IgD-negative memory B cell (primary cell): ENCODE measurements around the gene SLC18B1. TPM values are rescaled to one million over a fixed set of nuclear protein-coding genes. Genes with fewer than 3 reads are reported as not detected.
"Not testable (repeated sequence)": the region's sequence is repeated elsewhere in the genome, so short reads cannot be mapped to it uniquely, and the experiment has no call there.

Experiments used
- H3K27ac Mint-ChIP-seq, 3 donors: one replicate each; pipeline ENCODE4 v1.8.0; 2020 to 2022; ENCODE audit warnings: mild to moderate bottlenecking in 3 of 3, mixed read lengths in 3 of 3, moderate library complexity in 1 of 3
- H3K27me3 Mint-ChIP-seq: one replicate; pipeline ENCODE4 v1.8.0; 2021; ENCODE audit warnings: mixed read lengths
- H3K36me3 Mint-ChIP-seq: one replicate; pipeline ENCODE4 v1.8.0; 2020; ENCODE audit warnings: mild to moderate bottlenecking, mixed read lengths
- H3K4me1 Mint-ChIP-seq, 3 donors: one replicate each; pipeline ENCODE4 v1.8.0; 2020 to 2022; ENCODE audit warnings: mixed read lengths in 3 of 3, mild to moderate bottlenecking in 1 of 3
- H3K4me3 Mint-ChIP-seq, 4 donors: one replicate each; pipeline ENCODE4 v1.8.0; 2020 to 2022; ENCODE audit warnings: mild to moderate bottlenecking in 4 of 4, mixed read lengths in 4 of 4, moderate library complexity in 3 of 4
- H3K9me3 Mint-ChIP-seq, 3 donors: one replicate each; pipeline ENCODE4 v1.8.0; 2020 to 2021; ENCODE audit warnings: mixed read lengths in 3 of 3, mild to moderate bottlenecking in 1 of 3
- polyA plus RNA-seq: library from polyadenylated mRNA; unstranded; fragments of 300-500 nt; fragmentation: Illumina TruSeq; gene quantifications from one replicate; pipeline ENCODE4 v1.2.3, GENCODE V29; 2021

The SLC18B1 gene
- polyA plus RNA-seq, 1 donor from 2014 or later: 11.3 TPM

DNA sequence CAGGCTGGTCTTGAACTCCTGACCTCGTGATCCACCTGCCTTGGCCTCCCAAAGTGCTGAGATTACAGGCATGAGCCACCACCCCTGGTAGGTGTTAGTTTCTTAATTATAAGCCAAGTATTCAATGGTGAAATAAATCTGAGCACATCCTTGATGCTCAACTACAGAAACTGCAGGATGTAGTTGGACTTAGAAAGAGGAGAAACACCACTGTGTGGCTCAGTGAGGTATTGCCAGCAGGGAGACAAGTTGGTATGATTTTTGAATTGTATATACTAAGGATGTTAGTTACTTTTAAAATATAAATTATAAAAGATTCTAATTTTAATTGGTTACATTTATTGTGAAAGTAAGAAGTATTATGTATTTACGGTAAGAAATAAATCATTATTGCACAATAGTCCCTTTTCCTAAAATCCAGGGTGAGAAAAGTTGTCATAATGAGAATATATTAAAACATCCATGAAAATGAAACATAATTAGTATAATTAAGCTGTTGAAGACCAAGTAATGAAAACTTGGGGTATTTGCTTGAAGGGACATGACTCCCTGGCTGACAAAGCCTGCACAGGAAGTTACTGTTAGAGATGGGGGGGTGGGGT lies 17.6 kb downstream of the SLC18B1 start:
- Mint-ChIP-seq H3K27me3 (no peaks in the 10 kb centered on the region), H3K4me3 (no peak overlapping the region), H3K9me3 (no peaks in the 10 kb centered on the region), H3K4me1 (no peaks in the 10 kb centered on the region), H3K27ac (no peak overlapping the region), H3K36me3 (peaks cover 12% of the 10 kb centered on the region)

GRCh38 chr6:132777881-132778280 lies 20.6 kb downstream of the SLC18B1 start:
- H3K36me3 Mint-ChIP-seq, H3K4me3 Mint-ChIP-seq, H3K27ac Mint-ChIP-seq, H3K9me3 Mint-ChIP-seq, H3K4me1 Mint-ChIP-seq, H3K27me3 Mint-ChIP-seq: not testable (repeated sequence)

DNA sequence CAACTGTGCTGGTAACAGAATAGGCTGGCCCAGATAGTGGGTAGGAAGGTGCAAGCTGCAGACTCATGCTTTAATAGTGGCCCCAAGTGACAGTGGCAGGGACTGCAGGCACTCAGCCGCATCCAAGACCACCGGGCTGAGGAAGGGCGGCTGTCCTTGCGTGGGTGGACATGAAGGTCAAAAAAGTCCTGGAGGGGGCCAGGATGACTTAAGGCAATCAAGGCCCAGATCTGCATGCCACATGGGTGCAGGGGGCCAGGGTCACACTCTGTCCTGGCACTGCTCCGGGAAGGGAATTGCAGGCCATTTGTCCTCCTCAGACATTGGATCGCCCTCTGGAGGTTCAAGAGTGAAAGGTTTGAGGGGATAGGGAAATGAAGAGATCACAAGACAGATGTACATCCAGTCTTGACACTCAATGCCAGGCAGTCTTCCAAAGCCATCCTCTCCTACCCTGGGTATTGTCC lies 30.4 kb downstream of the SLC18B1 start:
- Mint-ChIP-seq H3K4me1 (peaks cover 6 to 12% (median 11%) of the 10 kb centered on the region in 3 donors), H3K27ac (peak overlapping the region in 1 of 3 donors; percentile 0), H3K9me3 (no peaks in the 10 kb centered on the region), H3K27me3 (no peaks in the 10 kb centered on the region), H3K4me3 (peak overlapping the region in 1 of 4 donors; percentile 71), H3K36me3 (peaks cover 4% of the 10 kb centered on the region)

DNA sequence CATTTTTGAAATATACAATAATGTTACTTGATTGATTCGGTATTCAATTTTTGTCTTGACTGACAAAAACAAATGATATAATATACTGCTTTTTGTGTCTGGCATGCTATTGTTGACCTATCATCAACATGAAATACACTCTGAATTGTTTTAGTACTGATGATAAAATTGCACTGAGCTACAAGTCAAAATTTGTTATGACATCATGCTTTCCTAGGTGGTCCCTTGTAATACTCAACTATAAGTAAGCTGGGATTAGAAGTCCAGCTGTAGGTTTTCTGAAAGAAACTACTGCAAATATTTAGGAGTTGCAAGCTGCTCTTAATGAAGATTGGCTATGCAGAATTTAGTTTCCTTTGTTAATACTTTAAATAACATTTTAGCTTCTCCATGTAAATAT lies 32.9 kb downstream of the SLC18B1 start:
- Mint-ChIP-seq H3K27me3 (no peaks in the 10 kb centered on the region), H3K27ac (no peak overlapping the region), H3K36me3 (no peaks in the 10 kb centered on the region), H3K4me3 (no peak overlapping the region), H3K4me1 (peaks cover 12 to 22% (median 14%) of the 10 kb centered on the region in 3 donors), H3K9me3 (no peaks in the 10 kb centered on the region)

DNA sequence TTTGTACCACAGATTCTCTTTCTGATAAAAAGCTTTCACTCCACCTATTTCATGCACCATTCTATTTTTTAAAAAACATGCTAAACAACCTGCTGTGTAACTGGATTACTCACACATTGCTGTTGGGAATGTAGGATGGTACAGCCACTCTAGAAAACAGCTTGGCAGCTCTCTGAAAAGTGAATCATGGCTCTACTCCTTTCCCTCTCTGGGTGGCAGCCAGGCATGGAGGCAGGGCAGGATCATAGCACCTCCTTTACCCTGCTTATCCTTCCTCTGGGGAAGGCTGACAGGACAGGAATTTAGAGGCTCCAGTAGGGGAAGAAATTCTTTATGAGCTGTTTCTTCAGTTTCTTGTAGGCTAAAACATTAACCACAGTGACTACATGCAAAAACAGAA lies 34.1 kb downstream of the SLC18B1 start:
- Mint-ChIP-seq H3K27me3 (no peaks in the 10 kb centered on the region), H3K27ac (peak overlapping the region in 1 of 3 donors; percentile 47), H3K4me3 (peak overlapping the region in 1 of 4 donors; percentile 89), H3K36me3 (no peaks in the 10 kb centered on the region), H3K9me3 (no peaks in the 10 kb centered on the region), H3K4me1 (peaks cover 15 to 28% (median 16%) of the 10 kb centered on the region in 3 donors)

- peak overlapping the region; percentile 47 to 91 (median 74) for H3K27ac Mint-ChIP-seq
- peak overlapping the region; percentile 82 to 96 (median 90) for H3K4me3 Mint-ChIP-seq
- no peaks in the 10 kb centered on the region for H3K36me3 Mint-ChIP-seq
- no peaks in the 10 kb centered on the region for H3K9me3 Mint-ChIP-seq
- H3K27me3 Mint-ChIP-seq: no peaks in the 10 kb centered on the region
- peaks cover 15 to 31% (median 19%) of the 10 kb centered on the region in 3 donors for H3K4me1 Mint-ChIP-seq
Observed at GRCh38 chr6:132763269-132763668, 35.2 kb downstream of the SLC18B1 start.

GRCh38 chr6:132760256-132760655 lies 38.2 kb downstream of the SLC18B1 start:
- H3K27me3 Mint-ChIP-seq: no peaks in the 10 kb centered on the region
- peak overlapping the region in 1 of 3 donors; percentile 64 for H3K27ac Mint-ChIP-seq
- H3K4me1 Mint-ChIP-seq: peaks cover 18 to 34% (median 19%) of the 10 kb centered on the region in 3 donors
- H3K4me3 Mint-ChIP-seq: peak overlapping the region in 2 of 4 donors; percentile 65
- peaks cover 3% of the 10 kb centered on the region for H3K36me3 Mint-ChIP-seq
- no peaks in the 10 kb centered on the region for H3K9me3 Mint-ChIP-seq

- Mint-ChIP-seq H3K27ac (no peak overlapping the region), H3K9me3 (no peaks in the 10 kb centered on the region), H3K4me3 (peak overlapping the region in 3 of 4 donors; percentile 21 to 58 (median 38)), H3K27me3 (no peaks in the 10 kb centered on the region), H3K36me3 (peaks cover 3% of the 10 kb centered on the region), H3K4me1 (peaks cover 12 to 31% (median 19%) of the 10 kb centered on the region in 3 donors)
Observed at GRCh38 chr6:132758689-132759088, 39.7 kb downstream of the SLC18B1 start.

- Mint-ChIP-seq H3K36me3 (peaks cover 8% of the 10 kb centered on the region), H3K4me1 (peaks cover 26 to 27% (median 27%) of the 10 kb centered on the region in 3 donors), H3K27me3 (no peaks in the 10 kb centered on the region), H3K9me3 (peaks cover 0 to 1% (median 0%) of the 10 kb centered on the region in 3 donors), H3K27ac (no peak overlapping the region), H3K4me3 (no peak overlapping the region)
Observed at GRCh38 chr6:132752255-132752654, 46.2 kb downstream of the SLC18B1 start.

DNA sequence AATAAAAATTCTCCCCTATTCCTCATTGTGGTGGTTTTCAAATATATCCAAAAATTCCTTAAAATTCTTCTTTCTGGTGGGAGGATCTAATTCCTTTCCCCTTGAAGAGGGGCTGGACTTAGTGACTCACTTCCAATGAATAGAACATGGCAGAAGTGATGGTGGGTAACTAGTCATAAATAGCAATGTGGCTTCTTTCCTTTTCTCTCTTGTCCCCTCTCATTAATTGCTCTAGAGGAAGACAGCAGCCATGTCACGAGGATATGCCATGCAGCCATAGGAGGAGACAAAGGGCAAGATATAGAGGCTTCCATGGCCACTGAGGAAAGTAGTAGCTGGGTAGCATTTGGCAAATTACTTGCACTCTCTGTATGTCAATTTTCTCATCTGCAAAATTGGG lies 46.6 kb downstream of the SLC18B1 start:
- peak overlapping the region in 1 of 3 donors; percentile 82 for H3K27ac Mint-ChIP-seq
- peaks cover 26 to 27% (median 27%) of the 10 kb centered on the region in 3 donors for H3K4me1 Mint-ChIP-seq
- H3K9me3 Mint-ChIP-seq: peaks cover 0 to 1% (median 0%) of the 10 kb centered on the region in 3 donors
- peaks cover 12% of the 10 kb centered on the region for H3K36me3 Mint-ChIP-seq
- H3K27me3 Mint-ChIP-seq: no peaks in the 10 kb centered on the region
- H3K4me3 Mint-ChIP-seq: no peak overlapping the region

GRCh38 chr6:132751306-132751705 lies 47.1 kb downstream of the SLC18B1 start:
- Mint-ChIP-seq H3K27me3 (no peaks in the 10 kb centered on the region), H3K9me3 (peaks cover 0 to 1% (median 0%) of the 10 kb centered on the region in 3 donors), H3K4me1 (peaks cover 26 to 27% (median 27%) of the 10 kb centered on the region in 3 donors), H3K4me3 (peak overlapping the region in 3 of 4 donors; percentile 3 to 79 (median 76)), H3K36me3 (peaks cover 14% of the 10 kb centered on the region), H3K27ac (peak overlapping the region; percentile 74 to 85 (median 82))

GRCh38 chr6:132750455-132751248 lies 47.8 kb downstream of the SLC18B1 start:
- Mint-ChIP-seq H3K9me3 (peaks cover 0 to 1% (median 0%) of the 10 kb centered on the region in 3 donors), H3K4me1 (peaks cover 25 to 26% (median 26%) of the 10 kb centered on the region in 3 donors), H3K27ac (peak overlapping the region; percentile 74 to 85 (median 82)), H3K36me3 (peaks cover 16% of the 10 kb centered on the region), H3K27me3 (no peaks in the 10 kb centered on the region), H3K4me3 (peak overlapping the region in 3 of 4 donors; percentile 3 to 79 (median 76))

DNA sequence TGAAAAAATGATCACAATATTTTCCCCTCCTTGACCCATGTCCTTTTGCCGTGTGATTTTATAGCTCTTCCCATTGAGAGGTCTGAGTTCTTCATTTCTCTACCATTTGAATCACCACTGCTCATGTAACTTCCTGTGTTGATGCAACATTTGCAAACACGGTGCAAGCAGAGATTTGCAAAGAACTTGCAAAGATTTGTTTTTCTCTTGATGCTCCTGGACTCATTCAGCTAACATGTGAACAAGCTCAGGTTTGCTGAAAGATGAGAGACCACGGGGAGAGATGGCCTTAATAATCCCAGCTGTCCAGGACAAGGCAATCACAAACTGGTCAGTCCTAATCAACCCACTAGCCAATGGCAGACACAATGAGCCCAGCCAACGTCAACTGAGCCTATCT lies 49.3 kb downstream of the SLC18B1 start:
- Mint-ChIP-seq H3K27me3 (no peaks in the 10 kb centered on the region), H3K9me3 (peaks cover 0 to 1% (median 0%) of the 10 kb centered on the region in 3 donors), H3K4me1 (peaks cover 23 to 24% (median 24%) of the 10 kb centered on the region in 3 donors), H3K4me3 (peak overlapping the region in 2 of 4 donors; percentile 0 to 63), H3K27ac (no peak overlapping the region), H3K36me3 (peaks cover 17% of the 10 kb centered on the region)

DNA sequence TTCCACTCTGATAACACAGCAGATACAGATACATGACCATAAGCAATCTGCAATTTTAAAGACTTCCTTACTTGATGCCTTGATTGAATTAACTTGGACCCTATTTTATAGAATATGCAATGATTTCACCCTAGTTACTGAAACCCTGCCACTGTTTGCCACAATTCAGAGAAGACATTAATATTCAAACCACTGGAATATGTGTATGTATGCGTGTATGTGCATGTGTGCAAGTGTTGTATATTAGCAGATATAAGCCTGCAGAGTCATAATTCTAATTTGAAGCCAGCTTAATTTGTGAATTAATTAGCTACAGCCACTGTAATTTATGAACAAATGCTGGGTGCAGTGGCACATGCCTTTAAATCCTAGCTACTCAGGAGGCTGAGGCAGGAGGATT lies 50.0 kb downstream of the SLC18B1 start:
- no peak overlapping the region for H3K27ac Mint-ChIP-seq
- H3K27me3 Mint-ChIP-seq: no peaks in the 10 kb centered on the region
- peaks cover 17% of the 10 kb centered on the region for H3K36me3 Mint-ChIP-seq
- peaks cover 22 to 24% (median 23%) of the 10 kb centered on the region in 3 donors for H3K4me1 Mint-ChIP-seq
- H3K4me3 Mint-ChIP-seq: no peak overlapping the region
- peaks cover 0 to 1% (median 0%) of the 10 kb centered on the region in 3 donors for H3K9me3 Mint-ChIP-seq

GRCh38 chr6:132746048-132746447 lies 52.4 kb downstream of the SLC18B1 start:
- Mint-ChIP-seq H3K4me3 (no peak overlapping the region), H3K9me3 (no peaks in the 10 kb centered on the region), H3K36me3 (peaks cover 15% of the 10 kb centered on the region), H3K4me1 (peaks cover 15 to 18% (median 16%) of the 10 kb centered on the region in 3 donors), H3K27me3 (no peaks in the 10 kb centered on the region), H3K27ac (no peak overlapping the region)
